Placental pericyte (primary cell): Measurements from ENCODE around the gene RGSL1. TPM values are rescaled to one million over a fixed set of nuclear protein-coding genes. Genes with fewer than 3 reads are reported as not detected.

ENCODE experiments used
- small RNA-seq: library from RNA; depleted of rRNA; stranded (forward); fragments of <200 nt; gene quantifications from one replicate; pipeline ENCODE3, GENCODE V24; 2012; ENCODE audit warnings: low replicate concordance
- total RNA-seq: library from RNA; depleted of rRNA; stranded (reverse); fragments of >200 nt; gene quantifications from 2 replicates; pipeline ENCODE4 v1.2.3, GENCODE V29; 2012

The RGSL1 gene
- total RNA-seq: not detected in 2 replicates

GRCh38 chr1:182450087-182450486 lies at the start of gene RGSL1:
Gene RGSL1, plus strand, starts transcription at chr1:182450146. Its CDS starts 20 bp downstream, at chr1:182450166.

GRCh38 chr1:182400567-182400966 lies 49.4 kb upstream of the RGSL1 start, which contains the start of gene TEDDM1:
Gene TEDDM1, minus strand, starts transcription at chr1:182400667. Its CDS starts 182 bp downstream, at chr1:182400485.

GRCh38 chr1:182588500-182589396 lies 138.8 kb downstream of the RGSL1 start, which contains the start of gene RNASEL:
Gene RNASEL, minus strand, starts transcription at chr1:182589256. Its CDS starts 2,450 bp downstream, at chr1:182586806.

GRCh38 chr1:182604175-182605164 lies 154.5 kb downstream of the RGSL1 start, which contains the start of gene RGS16:
Gene RGS16, minus strand, starts transcription at chr1:182604389. Its CDS starts 130 bp downstream, at chr1:182604259.

Small RNAs within 50 kb of the gene (small RNA-seq; reads per million reads assigned to genes)
- not detected for gene RF00017

Other genes starting within 250 kb of the RGSL1 start
- gene GLUL, start 58.4 kb upstream of the RGSL1 start, total RNA-seq: 280 and 361 TPM in 2 replicates
- not detected in 2 replicates for gene TEDDM1, start 49.5 kb upstream of the RGSL1 start, total RNA-seq
- gene RNASEL, start 139.1 kb downstream of the RGSL1 start, total RNA-seq: 4.2 and 4.3 TPM in 2 replicates
- 0.14 and 2.4 TPM in 2 replicates for gene RGS16, start 154.2 kb downstream of the RGSL1 start, total RNA-seq
- not detected in 2 replicates for gene RGS8, start 234.4 kb downstream of the RGSL1 start, total RNA-seq